Esophagus squamous epithelium (tissue), 4 donors: Measurements from ENCODE around the gene SAXO1.

Source experiments
- POLR2A ChIP-seq, 4 donors: fragments of 450-650 bp; IDR thresholded peaks; one replicate each; pipeline ENCODE4 v1.6.1; 2017; ENCODE audit warnings: antibody characterized with exemption in 4 of 4, mild to moderate bottlenecking in 4 of 4, moderate library complexity in 3 of 4
- TF ChIP-seq, protein P1 (sequence below), 6 experiments: fragments of 450-650 bp in 4 of 6; fragments of 200-600 bp in 2 of 6; sonication (generic) in 2 of 6; IDR thresholded peaks; one replicate each; pipeline ENCODE4 v1.5.1; 2016 to 2019; ENCODE audit warnings: antibody characterized with exemption in 6 of 6, mild to moderate bottlenecking in 4 of 6, moderate library complexity in 4 of 6

DNA sequence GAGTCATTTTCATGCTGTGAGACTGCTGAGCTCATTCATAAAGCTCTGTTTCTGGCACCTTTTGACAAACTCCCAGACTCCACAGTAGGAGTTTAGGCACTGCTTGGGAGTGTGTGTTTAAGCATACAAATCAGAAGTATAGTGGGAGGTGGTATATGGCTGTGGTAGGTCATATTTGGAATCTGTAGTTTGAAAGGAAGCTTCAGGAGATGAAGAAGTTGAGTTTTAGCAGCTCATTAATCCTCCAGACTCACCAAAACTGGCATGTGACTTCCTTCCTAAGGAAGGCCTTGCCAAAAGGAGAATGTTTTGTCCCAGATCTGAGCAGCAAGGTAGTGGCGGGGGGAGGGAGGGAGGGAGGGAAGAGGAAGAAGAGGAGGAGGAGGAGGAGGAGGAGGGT, 52.8 kb downstream of the SAXO1 start:
- TF ChIP-seq, protein P1, sequence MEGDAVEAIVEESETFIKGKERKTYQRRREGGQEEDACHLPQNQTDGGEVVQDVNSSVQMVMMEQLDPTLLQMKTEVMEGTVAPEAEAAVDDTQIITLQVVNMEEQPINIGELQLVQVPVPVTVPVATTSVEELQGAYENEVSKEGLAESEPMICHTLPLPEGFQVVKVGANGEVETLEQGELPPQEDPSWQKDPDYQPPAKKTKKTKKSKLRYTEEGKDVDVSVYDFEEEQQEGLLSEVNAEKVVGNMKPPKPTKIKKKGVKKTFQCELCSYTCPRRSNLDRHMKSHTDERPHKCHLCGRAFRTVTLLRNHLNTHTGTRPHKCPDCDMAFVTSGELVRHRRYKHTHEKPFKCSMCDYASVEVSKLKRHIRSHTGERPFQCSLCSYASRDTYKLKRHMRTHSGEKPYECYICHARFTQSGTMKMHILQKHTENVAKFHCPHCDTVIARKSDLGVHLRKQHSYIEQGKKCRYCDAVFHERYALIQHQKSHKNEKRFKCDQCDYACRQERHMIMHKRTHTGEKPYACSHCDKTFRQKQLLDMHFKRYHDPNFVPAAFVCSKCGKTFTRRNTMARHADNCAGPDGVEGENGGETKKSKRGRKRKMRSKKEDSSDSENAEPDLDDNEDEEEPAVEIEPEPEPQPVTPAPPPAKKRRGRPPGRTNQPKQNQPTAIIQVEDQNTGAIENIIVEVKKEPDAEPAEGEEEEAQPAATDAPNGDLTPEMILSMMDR (IDR thresholded peaks at IDR 0.05), result no peak
- no peak for TF ChIP-seq POLR2A (IDR thresholded peaks at IDR 0.05)
